Measurements from ENCODE around the gene SCYL3. TPM values are rescaled to one million over a fixed set of nuclear protein-coding genes. Genes with fewer than 3 reads are reported as not detected.

Gene SCYL3
- polyA plus RNA-seq, 3 donors, result 2.3 to 4.9 (median 3.6) TPM

GRCh38 chr1:169885207-169885606, 8.5 kb downstream of the SCYL3 start:
- no peak overlapping the region for H3K4me3 ChIP-seq (replicated peaks in 1 of 3; ENCODE audit: low read depth in 2 of 3, low read length in 3 of 3)
- peaks cover 16% of the 10 kb centered on the region for H3K79me2 ChIP-seq (ENCODE audit: insufficient read depth, low read length)
- Mint-ChIP-seq H3K27ac (no peak overlapping the region), H3K27me3 (ENCODE audit: low read depth in 3 of 3) (no peaks in the 10 kb centered on the region), H3K9me3 (no peaks in the 10 kb centered on the region), H3K36me3 (peaks cover 48 to 67% of the 10 kb centered on the region in 2 donors), H3K4me3 (no peak overlapping the region), H3K4me1 (peaks cover 13% of the 10 kb centered on the region)
- no peak overlapping the region for H3K9ac ChIP-seq (ENCODE audit: insufficient read depth, low read length, poor library complexity, severe bottlenecking)
- TF ChIP-seq, protein P1, sequence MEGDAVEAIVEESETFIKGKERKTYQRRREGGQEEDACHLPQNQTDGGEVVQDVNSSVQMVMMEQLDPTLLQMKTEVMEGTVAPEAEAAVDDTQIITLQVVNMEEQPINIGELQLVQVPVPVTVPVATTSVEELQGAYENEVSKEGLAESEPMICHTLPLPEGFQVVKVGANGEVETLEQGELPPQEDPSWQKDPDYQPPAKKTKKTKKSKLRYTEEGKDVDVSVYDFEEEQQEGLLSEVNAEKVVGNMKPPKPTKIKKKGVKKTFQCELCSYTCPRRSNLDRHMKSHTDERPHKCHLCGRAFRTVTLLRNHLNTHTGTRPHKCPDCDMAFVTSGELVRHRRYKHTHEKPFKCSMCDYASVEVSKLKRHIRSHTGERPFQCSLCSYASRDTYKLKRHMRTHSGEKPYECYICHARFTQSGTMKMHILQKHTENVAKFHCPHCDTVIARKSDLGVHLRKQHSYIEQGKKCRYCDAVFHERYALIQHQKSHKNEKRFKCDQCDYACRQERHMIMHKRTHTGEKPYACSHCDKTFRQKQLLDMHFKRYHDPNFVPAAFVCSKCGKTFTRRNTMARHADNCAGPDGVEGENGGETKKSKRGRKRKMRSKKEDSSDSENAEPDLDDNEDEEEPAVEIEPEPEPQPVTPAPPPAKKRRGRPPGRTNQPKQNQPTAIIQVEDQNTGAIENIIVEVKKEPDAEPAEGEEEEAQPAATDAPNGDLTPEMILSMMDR (IDR thresholded peaks at IDR 0.05), result no peak
- no CpG with 5 or more reads among the region's 2 CpGs for WGBS (ENCODE audit: insufficient coverage)
- H2AFZ ChIP-seq (ENCODE audit: insufficient read depth, low read depth, low read length, poor library complexity, severe bottlenecking), result no peak overlapping the region
- no peaks in the 10 kb centered on the region for H3K4me1 ChIP-seq (ENCODE audit: control insufficient read depth in 1 of 2, insufficient read depth in 2 of 2, low read length in 2 of 2)
- H3K4me2 ChIP-seq (replicated peaks; ENCODE audit: extremely low read depth, low read length, poor library complexity, severe bottlenecking), result no peak overlapping the region
- no peaks in the 10 kb centered on the region for H3K9me3 ChIP-seq (replicated peaks in 1 of 2; ENCODE audit: control insufficient read depth in 1 of 2, insufficient read depth in 1 of 2, low read length in 2 of 2)
- no peak overlapping the region for H3K27ac ChIP-seq (ENCODE audit: low read depth in 1 of 2, low read length in 2 of 2)
- intact Hi-C loops (cut with micrococcal nuclease), result no loop called here
- H3K36me3 ChIP-seq (replicated peaks in 1 of 2; ENCODE audit: control insufficient read depth in 1 of 2, insufficient read depth in 2 of 2, low read length in 2 of 2), result peaks cover 45 to 70% of the 10 kb centered on the region in 2 donors
- no peaks in the 10 kb centered on the region for H3K27me3 ChIP-seq (ENCODE audit: control insufficient read depth in 2 of 2, insufficient read depth in 2 of 2, low read length in 2 of 2)
- no peak for DNase-seq
- H4K20me1 ChIP-seq (ENCODE audit: insufficient read depth, low read length), result no peaks in the 10 kb centered on the region

GRCh38 chr1:169884634-169885033, 9.1 kb downstream of the SCYL3 start:
- Histone ChIP-seq H4K20me1 (ENCODE audit: insufficient read depth, low read length) (no peaks in the 10 kb centered on the region), H3K27ac (ENCODE audit: low read depth in 1 of 2, low read length in 2 of 2) (no peak overlapping the region), H3K4me2 (replicated peaks; ENCODE audit: extremely low read depth, low read length, poor library complexity, severe bottlenecking) (no peak overlapping the region), H3K36me3 (replicated peaks in 1 of 2; ENCODE audit: control insufficient read depth in 1 of 2, insufficient read depth in 2 of 2, low read length in 2 of 2) (peaks cover 45 to 70% of the 10 kb centered on the region in 2 donors), H3K9me3 (replicated peaks in 1 of 2; ENCODE audit: control insufficient read depth in 1 of 2, insufficient read depth in 1 of 2, low read length in 2 of 2) (no peaks in the 10 kb centered on the region), H3K4me1 (ENCODE audit: control insufficient read depth in 1 of 2, insufficient read depth in 2 of 2, low read length in 2 of 2) (no peaks in the 10 kb centered on the region), H3K9ac (ENCODE audit: insufficient read depth, low read length, poor library complexity, severe bottlenecking) (no peak overlapping the region), H3K27me3 (ENCODE audit: control insufficient read depth in 2 of 2, insufficient read depth in 2 of 2, low read length in 2 of 2) (no peaks in the 10 kb centered on the region), H2AFZ (ENCODE audit: insufficient read depth, low read depth, low read length, poor library complexity, severe bottlenecking) (no peak overlapping the region), H3K79me2 (ENCODE audit: insufficient read depth, low read length) (peaks cover 11% of the 10 kb centered on the region), H3K4me3 (replicated peaks in 1 of 3; ENCODE audit: low read depth in 2 of 3, low read length in 3 of 3) (no peak overlapping the region)
- intact Hi-C loops (cut with micrococcal nuclease), result no loop called here
- no peaks in the 10 kb centered on the region for H3K27me3 Mint-ChIP-seq (ENCODE audit: low read depth in 3 of 3)
- H3K4me1 Mint-ChIP-seq, result peaks cover 10% of the 10 kb centered on the region
- H3K36me3 Mint-ChIP-seq, result peaks cover 50 to 67% of the 10 kb centered on the region in 2 donors
- H3K27ac Mint-ChIP-seq, result no peak overlapping the region
- TF ChIP-seq, protein P1 (IDR thresholded peaks at IDR 0.05), result no peak
- DNase-seq, result no peak
- H3K4me3 Mint-ChIP-seq, result no peak overlapping the region
- no peaks in the 10 kb centered on the region for H3K9me3 Mint-ChIP-seq
